Measurements from ENCODE around the gene ZNF536. TPM values are rescaled to one million over a fixed set of nuclear protein-coding genes. Genes with fewer than 3 reads are reported as not detected.

ZNF536 gene
- total and polyA plus RNA-seq, 2 donors (not counting 1 experiment from before 2014, with no cell fraction given), result not detected

DNA sequence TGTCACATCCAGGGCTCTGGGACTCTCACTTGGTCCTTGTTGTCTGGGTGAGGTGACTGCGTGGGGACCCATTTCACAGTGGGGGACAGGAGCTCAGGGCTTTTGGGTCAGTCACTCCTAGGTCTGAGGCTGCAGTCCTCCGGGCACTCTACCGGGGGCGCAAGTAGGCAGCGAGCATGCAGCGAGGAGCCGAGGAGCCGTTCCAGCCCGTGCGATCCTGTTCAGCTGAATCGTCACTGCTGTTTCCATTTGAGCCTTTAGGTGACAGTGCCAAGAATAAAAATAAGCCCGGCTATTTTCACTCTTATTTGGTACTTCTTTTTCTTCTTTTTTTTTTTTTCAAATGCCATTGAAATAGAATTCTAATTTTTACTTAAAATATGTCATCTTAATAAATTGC lies 126.5 kb downstream of the ZNF536 start:
- DNase-seq (no peak), ATAC-seq (ENCODE audit: low read depth) (no peak)
- Histone ChIP-seq H3K9me3 (ENCODE audit: control extremely low read depth in 1 of 3, control insufficient read depth in 2 of 3, insufficient read depth in 1 of 3, low read length in 2 of 3) (peaks cover 0 to 7% (median 0%) of the 10 kb centered on the region in 3 donors), H3K4me2 (replicated peaks; ENCODE audit: low read depth, low read length, poor library complexity, severe bottlenecking) (no peak overlapping the region), H3K4me3 (ENCODE audit: control extremely low read depth in 1 of 5, extremely low read depth in 1 of 5, insufficient read depth in 1 of 5, low read depth in 2 of 5, low read length in 4 of 5) (no peak overlapping the region), H3K4me1 (ENCODE audit: control insufficient read depth in 2 of 2, insufficient read depth in 2 of 2, low read length in 2 of 2) (no peaks in the 10 kb centered on the region), H3K79me2 (ENCODE audit: control insufficient read depth, insufficient read depth, low read length) (no peaks in the 10 kb centered on the region), H4K20me1 (ENCODE audit: control insufficient read depth, insufficient read depth, low read length, poor library complexity, severe bottlenecking) (no peaks in the 10 kb centered on the region), H3K27me3 (replicated peaks in 1 of 4; ENCODE audit: control extremely low read depth in 1 of 4, control insufficient read depth in 3 of 4, insufficient read depth in 4 of 4, low read length in 3 of 4) (no peaks in the 10 kb centered on the region), H3K9ac (ENCODE audit: low read length) (no peak overlapping the region), H3K27ac (ENCODE audit: low read length in 2 of 2) (no peak overlapping the region), H2AFZ (ENCODE audit: insufficient read depth, low read depth, low read length, poor library complexity, severe bottlenecking) (no peak overlapping the region), H3K36me3 (replicated peaks in 1 of 2; ENCODE audit: control extremely low read depth in 1 of 2, control insufficient read depth in 1 of 2, extremely low read depth in 1 of 2, insufficient read depth in 2 of 2, low read length in 1 of 2) (no peaks in the 10 kb centered on the region)
- Mint-ChIP-seq H3K4me1 (no peaks in the 10 kb centered on the region), H3K4me3 (no peak overlapping the region), H3K27me3 (peaks cover 4% of the 10 kb centered on the region), H3K27ac (no peak overlapping the region), H3K9me3 (ENCODE audit: insufficient read depth) (no peaks in the 10 kb centered on the region)
- ChIA-PET POLR2A (no interaction called here), CTCF (no interaction called here)
- intact Hi-C loops (cut with micrococcal nuclease), result no loop called here
- TF ChIP-seq CTCF (IDR thresholded peaks at IDR 0.05) (no peak), EZH2 (IDR thresholded peaks at IDR 0.05; ENCODE audit: borderline replicate concordance, insufficient read depth, low read depth, low read length, poor library complexity, severe bottlenecking) (no peak)
- 19% methylated on average over 9 of the region's 12 CpGs for WGBS (ENCODE audit: insufficient coverage)

GRCh38 chr19:30504272-30504671 lies 132.1 kb downstream of the ZNF536 start:
- Histone ChIP-seq H3K27ac (ENCODE audit: low read length in 2 of 2) (no peak overlapping the region), H3K9me3 (ENCODE audit: control extremely low read depth in 1 of 3, control insufficient read depth in 2 of 3, insufficient read depth in 1 of 3, low read length in 2 of 3) (peaks cover 0 to 9% (median 0%) of the 10 kb centered on the region in 3 donors), H3K9ac (ENCODE audit: low read length) (no peak overlapping the region), H3K4me2 (replicated peaks; ENCODE audit: low read depth, low read length, poor library complexity, severe bottlenecking) (no peak overlapping the region), H3K4me3 (ENCODE audit: control extremely low read depth in 1 of 5, extremely low read depth in 1 of 5, insufficient read depth in 1 of 5, low read depth in 2 of 5, low read length in 4 of 5) (no peak overlapping the region), H3K27me3 (replicated peaks in 1 of 4; ENCODE audit: control extremely low read depth in 1 of 4, control insufficient read depth in 3 of 4, insufficient read depth in 4 of 4, low read length in 3 of 4) (no peaks in the 10 kb centered on the region), H2AFZ (ENCODE audit: insufficient read depth, low read depth, low read length, poor library complexity, severe bottlenecking) (no peak overlapping the region), H3K79me2 (ENCODE audit: control insufficient read depth, insufficient read depth, low read length) (no peaks in the 10 kb centered on the region), H3K4me1 (ENCODE audit: control insufficient read depth in 2 of 2, insufficient read depth in 2 of 2, low read length in 2 of 2) (no peaks in the 10 kb centered on the region), H4K20me1 (ENCODE audit: control insufficient read depth, insufficient read depth, low read length, poor library complexity, severe bottlenecking) (no peaks in the 10 kb centered on the region), H3K36me3 (replicated peaks in 1 of 2; ENCODE audit: control extremely low read depth in 1 of 2, control insufficient read depth in 1 of 2, extremely low read depth in 1 of 2, insufficient read depth in 2 of 2, low read length in 1 of 2) (no peaks in the 10 kb centered on the region)
- no peak overlapping the region for H3K4me3 Mint-ChIP-seq
- ChIA-PET POLR2A (no interaction called here), CTCF (no interaction called here)
- no peak overlapping the region for H3K27ac Mint-ChIP-seq
- ATAC-seq (ENCODE audit: low read depth) (no peak), DNase-seq (no peak)
- no peaks in the 10 kb centered on the region for H3K9me3 Mint-ChIP-seq (ENCODE audit: insufficient read depth)
- H3K27me3 Mint-ChIP-seq, result peaks cover 4% of the 10 kb centered on the region
- intact Hi-C loops (cut with micrococcal nuclease), result no loop called here
- H3K4me1 Mint-ChIP-seq, result no peaks in the 10 kb centered on the region
- no peak for TF ChIP-seq EZH2 (IDR thresholded peaks at IDR 0.05; ENCODE audit: borderline replicate concordance, insufficient read depth, low read depth, low read length, poor library complexity, severe bottlenecking)

Measured in B cell (primary cell).